Colon (tissue), 2 donors: ENCODE data around the gene LYRM9.
"Not testable (repeated sequence)": the region's sequence is repeated elsewhere in the genome, so short reads cannot be mapped to it uniquely, and the experiment has no call there.

ENCODE experiments used
- FAIRE-seq: peaks from 2 replicates; lab custom pipeline; 2012; peaks lifted over from hg19 to GRCh38; lab: Jason Lieb, UNC
- donor health status: control.
- donor health status: control.

Gene LYRM9

GRCh38 chr17:27839571-27840405 is 53.4 kb downstream of the LYRM9 start:
- not testable (repeated sequence) for FAIRE-seq

GRCh38 chr17:27838607-27839006 is 54.6 kb downstream of the LYRM9 start:
- FAIRE-seq, result not testable (repeated sequence)

GRCh38 chr17:27837769-27838168 is 55.4 kb downstream of the LYRM9 start:
- not testable (repeated sequence) for FAIRE-seq

DNA sequence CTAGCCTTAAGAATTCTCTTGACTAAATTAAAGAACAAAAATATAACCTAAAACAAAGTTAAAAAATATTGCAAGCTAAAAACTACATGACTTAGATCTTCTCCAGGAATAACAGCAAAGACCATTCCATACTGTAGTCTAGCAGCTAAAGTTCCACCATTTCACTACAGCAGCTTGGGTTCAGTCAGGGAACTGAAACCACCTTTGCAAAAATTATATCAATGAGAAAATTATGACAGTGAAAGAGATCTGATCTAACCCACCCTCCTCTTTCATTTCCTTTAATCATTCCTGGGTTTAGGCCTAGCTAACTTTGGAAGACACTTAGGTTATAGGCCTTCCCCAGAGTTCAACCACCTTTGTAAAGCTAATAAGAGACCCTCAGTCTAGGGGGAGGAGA is 56.5 kb downstream of the LYRM9 start:
- no peak for FAIRE-seq

DNA sequence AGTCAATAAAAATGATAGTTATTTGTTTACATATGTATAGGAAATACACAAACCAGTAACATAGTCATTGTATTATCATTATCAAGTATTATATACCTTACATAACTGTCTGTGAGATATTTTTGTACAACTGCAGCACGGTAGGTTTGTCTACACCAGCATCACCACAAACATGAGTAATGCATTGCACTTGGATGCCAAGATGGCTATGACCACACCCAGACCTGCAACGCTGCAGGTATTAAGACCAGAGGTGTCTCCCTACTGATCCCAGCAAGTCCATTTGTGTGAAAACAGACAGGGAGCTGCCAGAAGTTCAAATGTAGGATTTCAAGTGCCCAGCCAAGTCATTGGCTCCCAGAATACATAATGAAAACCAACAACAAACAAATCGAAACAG is 58.6 kb downstream of the LYRM9 start:
- FAIRE-seq, result no peak

GRCh38 chr17:27832831-27833230 is 60.3 kb downstream of the LYRM9 start:
- no peak for FAIRE-seq

DNA sequence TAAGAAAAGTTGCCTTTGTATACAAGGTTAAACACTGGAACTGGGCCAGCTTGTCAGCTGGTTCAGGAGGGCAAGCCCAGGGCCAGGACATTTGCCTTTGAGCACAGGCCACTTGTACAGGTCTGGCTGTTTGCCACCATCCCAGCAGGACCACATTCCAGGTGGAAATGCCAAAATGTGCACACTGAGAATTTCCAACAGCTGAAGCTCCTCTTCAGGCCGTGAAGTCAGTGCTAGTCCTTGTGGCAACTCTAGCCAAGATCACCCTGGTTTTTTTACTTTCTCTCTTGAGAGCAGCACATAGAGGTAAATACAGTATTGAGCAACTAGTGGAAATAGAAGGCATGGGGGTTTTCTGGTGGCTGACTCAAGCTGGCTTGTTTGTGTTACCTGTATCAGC is 63.3 kb downstream of the LYRM9 start:
- not testable (repeated sequence) for FAIRE-seq

- not testable (repeated sequence) for FAIRE-seq
These were observed 63.9 kb downstream of the LYRM9 start for GRCh38 chr17:27829143-27829711.
